ENCODE data around the gene PTPN7.

PTPN7 gene

GRCh38 chr1:202187697-202188407 lies 27.4 kb upstream of the PTPN7 start:
- Histone ChIP-seq H3K27me3 (ENCODE audit: insufficient read depth, low read depth, severe bottlenecking) (no peaks in the 10 kb centered on the region), H3K27ac (no peak overlapping the region), H3K9me3 (ENCODE audit: severe bottlenecking) (peaks cover 2% of the 10 kb centered on the region), H3K36me3 (no peaks in the 10 kb centered on the region), H3K4me3 (ENCODE audit: low read depth, low read length) (no peak overlapping the region)
- TF ChIP-seq, protein P1, sequence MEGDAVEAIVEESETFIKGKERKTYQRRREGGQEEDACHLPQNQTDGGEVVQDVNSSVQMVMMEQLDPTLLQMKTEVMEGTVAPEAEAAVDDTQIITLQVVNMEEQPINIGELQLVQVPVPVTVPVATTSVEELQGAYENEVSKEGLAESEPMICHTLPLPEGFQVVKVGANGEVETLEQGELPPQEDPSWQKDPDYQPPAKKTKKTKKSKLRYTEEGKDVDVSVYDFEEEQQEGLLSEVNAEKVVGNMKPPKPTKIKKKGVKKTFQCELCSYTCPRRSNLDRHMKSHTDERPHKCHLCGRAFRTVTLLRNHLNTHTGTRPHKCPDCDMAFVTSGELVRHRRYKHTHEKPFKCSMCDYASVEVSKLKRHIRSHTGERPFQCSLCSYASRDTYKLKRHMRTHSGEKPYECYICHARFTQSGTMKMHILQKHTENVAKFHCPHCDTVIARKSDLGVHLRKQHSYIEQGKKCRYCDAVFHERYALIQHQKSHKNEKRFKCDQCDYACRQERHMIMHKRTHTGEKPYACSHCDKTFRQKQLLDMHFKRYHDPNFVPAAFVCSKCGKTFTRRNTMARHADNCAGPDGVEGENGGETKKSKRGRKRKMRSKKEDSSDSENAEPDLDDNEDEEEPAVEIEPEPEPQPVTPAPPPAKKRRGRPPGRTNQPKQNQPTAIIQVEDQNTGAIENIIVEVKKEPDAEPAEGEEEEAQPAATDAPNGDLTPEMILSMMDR (IDR thresholded peaks at IDR 0.05; ENCODE audit: low read depth, low read length) = no peak
- DNase-seq = no peak

- TF ChIP-seq, protein P1 (IDR thresholded peaks at IDR 0.05; ENCODE audit: low read depth, low read length) = no peak
- Histone ChIP-seq H3K27me3 (ENCODE audit: insufficient read depth, low read depth, severe bottlenecking) (no peaks in the 10 kb centered on the region), H3K9me3 (ENCODE audit: severe bottlenecking) (peaks cover under 1% of the 10 kb centered on the region), H3K27ac (no peak overlapping the region), H3K4me3 (ENCODE audit: low read depth, low read length) (no peak overlapping the region), H3K36me3 (no peaks in the 10 kb centered on the region)
- no peak for DNase-seq
These were observed 26.8 kb upstream of the PTPN7 start for GRCh38 chr1:202187041-202187671.

DNA sequence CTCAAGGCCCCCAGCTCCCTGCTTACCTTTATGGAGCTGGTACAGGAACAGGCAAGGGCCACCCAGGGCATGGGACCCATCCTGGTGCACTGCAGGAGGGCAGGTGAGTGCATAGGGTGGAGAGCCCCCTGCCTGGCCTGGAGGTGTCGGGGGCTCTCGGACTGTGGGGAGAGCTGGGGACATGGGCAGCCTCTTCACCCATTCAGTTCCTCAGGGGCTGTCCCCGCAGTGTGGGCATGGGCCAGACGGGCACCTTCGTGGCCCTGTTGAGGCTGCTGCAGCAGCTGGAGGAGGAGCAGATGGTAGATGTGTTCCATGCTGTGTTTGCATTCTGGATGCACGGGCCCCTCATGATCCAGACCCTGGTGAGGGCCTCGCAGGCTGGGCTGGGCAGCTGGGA lies 25.9 kb upstream of the PTPN7 start:
- Histone ChIP-seq H3K4me3 (ENCODE audit: low read depth, low read length) (no peak overlapping the region), H3K27me3 (ENCODE audit: insufficient read depth, low read depth, severe bottlenecking) (no peaks in the 10 kb centered on the region), H3K27ac (no peak overlapping the region), H3K36me3 (no peaks in the 10 kb centered on the region), H3K9me3 (ENCODE audit: severe bottlenecking) (no peaks in the 10 kb centered on the region)
- TF ChIP-seq, protein P1 (IDR thresholded peaks at IDR 0.05; ENCODE audit: low read depth, low read length) = no peak
- no peak for DNase-seq

DNA sequence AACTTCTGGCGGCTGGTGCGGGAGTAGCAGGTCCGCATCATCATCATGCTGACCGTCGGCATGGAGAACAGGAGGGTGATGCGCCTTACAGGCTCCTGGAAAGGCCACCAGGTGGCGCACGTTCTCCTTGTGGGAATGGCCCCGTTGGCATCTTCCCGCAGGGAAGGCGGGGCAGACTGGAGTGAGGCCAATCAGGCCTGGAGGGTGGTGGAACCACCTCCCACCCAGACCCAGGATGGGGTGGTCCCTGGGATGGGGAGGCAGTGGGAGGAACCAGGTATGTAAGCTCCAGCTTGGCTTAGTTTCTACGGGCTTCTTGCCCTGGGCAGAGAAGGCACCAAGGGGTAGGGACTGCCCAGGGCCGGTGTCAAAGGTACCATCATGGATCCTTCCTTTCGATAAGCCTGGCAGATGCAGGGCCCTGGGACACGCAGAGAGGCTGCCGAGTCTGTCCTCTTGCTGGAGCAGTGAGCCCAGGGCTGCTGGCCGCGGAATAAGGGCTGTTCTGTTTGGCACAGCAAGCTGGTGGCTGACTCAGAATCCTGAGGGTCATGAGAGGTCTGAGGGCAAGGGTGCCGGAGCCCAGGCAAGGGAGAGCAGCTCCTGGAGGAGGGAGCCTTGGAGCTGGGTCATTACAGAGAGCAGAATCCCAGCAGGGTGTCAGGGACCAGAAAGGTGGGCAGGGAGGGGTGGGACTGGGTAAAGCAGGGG lies 24.5 kb upstream of the PTPN7 start:
- no peaks in the 10 kb centered on the region for H3K36me3 ChIP-seq
- H3K27me3 ChIP-seq (ENCODE audit: insufficient read depth, low read depth, severe bottlenecking) = no peaks in the 10 kb centered on the region
- no peaks in the 10 kb centered on the region for H3K9me3 ChIP-seq (ENCODE audit: severe bottlenecking)
- DNase-seq = peak; percentile 100
- H3K27ac ChIP-seq = no peak overlapping the region
- H3K4me3 ChIP-seq (ENCODE audit: low read depth, low read length) = no peak overlapping the region
- TF ChIP-seq, protein P1 (IDR thresholded peaks at IDR 0.05; ENCODE audit: low read depth, low read length) = peak; percentile 100

- TF ChIP-seq, protein P1 (IDR thresholded peaks at IDR 0.05; ENCODE audit: low read depth, low read length) = no peak
- no peaks in the 10 kb centered on the region for H3K27me3 ChIP-seq (ENCODE audit: insufficient read depth, low read depth, severe bottlenecking)
- no peaks in the 10 kb centered on the region for H3K36me3 ChIP-seq
- no peak overlapping the region for H3K27ac ChIP-seq
- no peak overlapping the region for H3K4me3 ChIP-seq (ENCODE audit: low read depth, low read length)
- H3K9me3 ChIP-seq (ENCODE audit: severe bottlenecking) = no peaks in the 10 kb centered on the region
- DNase-seq = no peak
These were observed 21.9 kb upstream of the PTPN7 start for GRCh38 chr1:202182040-202182877.

All from WERI-Rb-1 (cell line).